Adrenal gland (tissue), 5 donors: ENCODE data around the gene PLRG1.

ENCODE experiments used
- POLR2A ChIP-seq, 2 donors: fragments of 450-650 bp; IDR thresholded peaks; one replicate each; pipeline ENCODE4 v1.6.1; 2017; ENCODE audit warnings: antibody characterized with exemption in 2 of 2, mild to moderate bottlenecking in 2 of 2, moderate library complexity in 1 of 2
- TF ChIP-seq, protein P1 (sequence below), 6 experiments: fragments of 450-650 bp in 4 of 6; fragments of 200-600 bp in 2 of 6; sonication (generic) in 1 of 6; IDR thresholded peaks; 1 replicate in 5 of 6; 2 replicates in 1 of 6; pipeline versions ENCODE4 v1.5.1 to v1.8.0; 2016 to 2021; ENCODE audit warnings: antibody characterized with exemption in 6 of 6, mild to moderate bottlenecking in 2 of 6, moderate library complexity in 1 of 6
- donor health status: DM: no; HTN: no; CAD: no.

DNA sequence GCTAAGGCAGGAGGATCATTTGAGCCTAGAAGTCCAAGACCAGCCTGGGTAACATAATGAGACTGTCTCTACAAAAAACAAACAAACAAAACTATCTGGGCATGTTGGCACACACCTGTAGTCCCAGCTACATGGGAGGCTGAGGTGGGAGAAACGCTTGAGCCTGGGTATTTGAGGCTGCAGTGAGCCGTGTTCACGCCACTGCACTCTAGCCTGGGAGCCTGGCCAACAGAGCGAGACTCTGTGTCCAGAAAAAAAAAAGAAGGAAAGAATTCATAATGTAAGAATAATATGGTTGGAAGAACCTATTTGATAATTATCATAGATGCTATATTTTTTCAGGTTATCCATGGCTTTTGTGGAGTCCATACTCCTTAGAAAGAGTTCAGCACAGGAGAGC, 32.6 kb downstream of the PLRG1 start:
- TF ChIP-seq, protein P1, sequence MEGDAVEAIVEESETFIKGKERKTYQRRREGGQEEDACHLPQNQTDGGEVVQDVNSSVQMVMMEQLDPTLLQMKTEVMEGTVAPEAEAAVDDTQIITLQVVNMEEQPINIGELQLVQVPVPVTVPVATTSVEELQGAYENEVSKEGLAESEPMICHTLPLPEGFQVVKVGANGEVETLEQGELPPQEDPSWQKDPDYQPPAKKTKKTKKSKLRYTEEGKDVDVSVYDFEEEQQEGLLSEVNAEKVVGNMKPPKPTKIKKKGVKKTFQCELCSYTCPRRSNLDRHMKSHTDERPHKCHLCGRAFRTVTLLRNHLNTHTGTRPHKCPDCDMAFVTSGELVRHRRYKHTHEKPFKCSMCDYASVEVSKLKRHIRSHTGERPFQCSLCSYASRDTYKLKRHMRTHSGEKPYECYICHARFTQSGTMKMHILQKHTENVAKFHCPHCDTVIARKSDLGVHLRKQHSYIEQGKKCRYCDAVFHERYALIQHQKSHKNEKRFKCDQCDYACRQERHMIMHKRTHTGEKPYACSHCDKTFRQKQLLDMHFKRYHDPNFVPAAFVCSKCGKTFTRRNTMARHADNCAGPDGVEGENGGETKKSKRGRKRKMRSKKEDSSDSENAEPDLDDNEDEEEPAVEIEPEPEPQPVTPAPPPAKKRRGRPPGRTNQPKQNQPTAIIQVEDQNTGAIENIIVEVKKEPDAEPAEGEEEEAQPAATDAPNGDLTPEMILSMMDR (IDR thresholded peaks at IDR 0.05), result no peak
- TF ChIP-seq POLR2A (IDR thresholded peaks at IDR 0.05), result no peak
